WTC11 (cell line): Measurements from ENCODE around the gene TMEM82.

Source experiments
- CREM ChIP-seq: sonication (generic); formaldehyde crosslinking; IDR thresholded peaks from 2 replicates; pipeline ENCODE4 v1.8.1; 2022; ENCODE audit warnings: mild to moderate bottlenecking, missing genetic modification reagents, moderate library complexity
- TF ChIP-seq, protein P1 (sequence below): fragments of 200-600 bp; IDR thresholded peaks from 2 replicates; pipeline ENCODE4 v1.8.0; 2022; ENCODE audit warnings: antibody characterized with exemption

DNA sequence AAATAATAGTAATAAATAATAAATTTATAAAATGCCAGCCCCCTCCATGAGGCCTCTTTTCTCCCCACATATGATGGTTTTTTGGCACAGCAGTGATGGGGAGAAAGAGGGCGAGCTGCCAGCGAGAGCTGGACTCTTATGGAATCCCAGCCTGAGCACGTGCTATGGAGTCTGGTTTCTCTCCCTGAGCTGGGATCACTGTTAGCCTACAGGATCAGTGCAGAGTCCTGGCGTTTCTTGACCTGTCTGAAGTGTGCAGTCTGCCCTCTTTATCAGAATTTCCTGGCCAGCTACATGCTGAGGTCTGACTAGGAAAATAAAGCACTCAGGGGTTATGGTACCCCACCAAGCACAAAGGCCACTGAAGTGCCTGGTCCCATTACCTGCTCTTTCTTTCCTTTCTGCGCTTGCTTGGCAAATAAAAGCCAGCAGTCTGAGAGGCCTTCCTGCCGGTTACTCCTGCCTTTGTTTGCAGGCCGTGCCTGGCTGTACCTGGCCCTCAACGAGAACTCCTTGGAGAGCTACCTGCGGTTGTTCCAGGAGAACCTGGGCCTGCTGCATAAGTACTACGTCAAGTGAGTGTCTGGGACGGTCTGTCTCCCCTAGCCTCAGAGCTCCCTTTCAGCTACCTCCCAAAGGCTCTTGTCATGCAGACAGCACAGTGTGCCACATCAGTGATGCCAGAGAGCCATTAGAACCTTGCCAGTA is 24.7 kb upstream of the TMEM82 start:
- TF ChIP-seq, protein P1, sequence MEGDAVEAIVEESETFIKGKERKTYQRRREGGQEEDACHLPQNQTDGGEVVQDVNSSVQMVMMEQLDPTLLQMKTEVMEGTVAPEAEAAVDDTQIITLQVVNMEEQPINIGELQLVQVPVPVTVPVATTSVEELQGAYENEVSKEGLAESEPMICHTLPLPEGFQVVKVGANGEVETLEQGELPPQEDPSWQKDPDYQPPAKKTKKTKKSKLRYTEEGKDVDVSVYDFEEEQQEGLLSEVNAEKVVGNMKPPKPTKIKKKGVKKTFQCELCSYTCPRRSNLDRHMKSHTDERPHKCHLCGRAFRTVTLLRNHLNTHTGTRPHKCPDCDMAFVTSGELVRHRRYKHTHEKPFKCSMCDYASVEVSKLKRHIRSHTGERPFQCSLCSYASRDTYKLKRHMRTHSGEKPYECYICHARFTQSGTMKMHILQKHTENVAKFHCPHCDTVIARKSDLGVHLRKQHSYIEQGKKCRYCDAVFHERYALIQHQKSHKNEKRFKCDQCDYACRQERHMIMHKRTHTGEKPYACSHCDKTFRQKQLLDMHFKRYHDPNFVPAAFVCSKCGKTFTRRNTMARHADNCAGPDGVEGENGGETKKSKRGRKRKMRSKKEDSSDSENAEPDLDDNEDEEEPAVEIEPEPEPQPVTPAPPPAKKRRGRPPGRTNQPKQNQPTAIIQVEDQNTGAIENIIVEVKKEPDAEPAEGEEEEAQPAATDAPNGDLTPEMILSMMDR = no peak
- TF ChIP-seq CREM (CRISPR knock-in tag) = no peak
